ENCODE results near the gene HSPB8. TPM values are rescaled to one million over a fixed set of nuclear protein-coding genes. Genes with fewer than 3 reads are reported as not detected.

HSPB8 gene
- polyA plus RNA-seq, 2 donors = 87.9 to 155 TPM

DNA sequence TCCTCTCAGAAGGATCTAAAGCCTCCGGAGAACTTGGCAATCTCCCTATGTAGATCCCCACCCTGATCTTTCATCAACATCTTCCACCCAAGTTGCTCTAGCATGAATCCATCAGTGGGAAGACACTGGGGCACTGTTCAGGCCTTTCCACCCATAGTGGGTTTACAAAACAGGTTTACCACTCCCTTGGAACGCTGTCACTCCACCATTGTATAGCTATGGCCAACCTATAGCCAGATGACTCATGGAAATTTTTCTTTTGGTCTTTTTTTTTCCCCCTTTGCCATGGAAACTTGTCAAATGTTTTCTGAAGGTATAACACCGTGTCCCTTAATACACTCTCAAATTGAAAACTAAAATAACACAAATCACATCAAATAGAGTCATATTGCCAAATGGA is 10.8 kb upstream of the HSPB8 start:
- no peak overlapping the region for H3K4me3 ChIP-seq (ENCODE audit: low read depth in 1 of 2, low read length in 2 of 2)

DNA sequence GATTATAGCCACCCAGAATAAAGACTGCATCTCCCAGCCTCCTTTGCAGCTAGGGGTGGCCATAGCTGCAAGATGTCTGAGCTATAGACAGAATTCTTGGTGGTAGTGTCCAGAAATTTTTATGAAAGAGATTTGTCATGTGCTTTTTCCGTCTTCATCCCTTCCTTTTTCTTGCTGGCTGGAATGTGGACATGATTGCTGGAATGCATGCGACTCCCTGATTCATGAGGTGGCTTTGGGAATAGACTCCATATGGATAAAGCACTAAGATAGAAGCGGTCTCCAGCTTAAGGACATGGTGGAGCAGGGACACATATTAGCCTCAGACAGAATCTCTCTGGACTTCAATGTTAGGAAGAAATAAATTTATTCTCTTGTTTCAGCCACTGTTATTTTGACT is 10.0 kb upstream of the HSPB8 start:
- H3K9me3 ChIP-seq (ENCODE audit: control insufficient read depth in 2 of 2, insufficient read depth in 1 of 2, low read depth in 1 of 2, low read length in 1 of 2) = no peaks in the 10 kb centered on the region
- no peaks in the 10 kb centered on the region for H3K27me3 ChIP-seq (ENCODE audit: control insufficient read depth in 1 of 2, insufficient read depth in 2 of 2, low read length in 2 of 2)
- no peaks in the 10 kb centered on the region for H3K36me3 ChIP-seq (ENCODE audit: control insufficient read depth in 2 of 2, insufficient read depth in 2 of 2, low read length in 1 of 2)
- peak overlapping the region; percentile 18 to 61 for H3K27ac ChIP-seq (ENCODE audit: low read depth in 2 of 2, low read length in 1 of 2)
- 79 to 84% methylated on average over 3 of the region's 3 CpGs for WGBS, 2 donors
- no peak overlapping the region for H3K4me3 ChIP-seq (ENCODE audit: low read depth in 1 of 2, low read length in 2 of 2)
- no peaks in the 10 kb centered on the region for H3K4me1 ChIP-seq (ENCODE audit: control insufficient read depth in 2 of 2, insufficient read depth in 2 of 2, low read length in 1 of 2)

More for the DNA sequence above, 10.8 kb upstream of the HSPB8 start:
- Histone ChIP-seq H3K27me3 (ENCODE audit: control insufficient read depth in 1 of 2, insufficient read depth in 2 of 2, low read length in 2 of 2) (no peaks in the 10 kb centered on the region), H3K36me3 (ENCODE audit: control insufficient read depth in 2 of 2, insufficient read depth in 2 of 2, low read length in 1 of 2) (no peaks in the 10 kb centered on the region), H3K27ac (ENCODE audit: low read depth in 2 of 2, low read length in 1 of 2) (peak overlapping the region; percentile 15 to 44), H3K9me3 (ENCODE audit: control insufficient read depth in 2 of 2, insufficient read depth in 1 of 2, low read depth in 1 of 2, low read length in 1 of 2) (no peaks in the 10 kb centered on the region), H3K4me1 (ENCODE audit: control insufficient read depth in 2 of 2, insufficient read depth in 2 of 2, low read length in 1 of 2) (no peaks in the 10 kb centered on the region)
- WGBS, 2 donors = 38 to 46% methylated on average over 3 of the region's 3 CpGs

DNA sequence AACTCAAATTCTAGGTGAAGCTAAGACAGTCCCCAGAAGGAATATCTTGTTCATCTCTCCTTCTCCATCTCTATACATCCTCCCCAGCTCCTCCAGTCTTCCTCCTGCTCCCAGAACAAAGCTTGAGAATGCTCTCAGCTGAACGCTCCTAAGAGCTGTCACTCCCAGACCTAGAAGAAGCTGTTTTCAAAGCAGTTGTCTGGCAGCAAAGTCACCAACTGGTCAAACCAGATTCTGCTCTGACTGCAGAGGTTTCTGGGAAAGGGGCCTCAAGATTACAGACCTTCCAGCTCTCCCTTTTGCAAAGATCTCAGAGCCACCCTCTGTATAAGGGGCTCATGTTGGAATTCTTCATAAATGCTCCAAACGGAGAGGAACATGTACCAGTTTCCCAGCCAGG is 9.6 kb upstream of the HSPB8 start:
- Histone ChIP-seq H3K9me3 (ENCODE audit: control insufficient read depth in 2 of 2, insufficient read depth in 1 of 2, low read depth in 1 of 2, low read length in 1 of 2) (no peaks in the 10 kb centered on the region), H3K27me3 (ENCODE audit: control insufficient read depth in 1 of 2, insufficient read depth in 2 of 2, low read length in 2 of 2) (no peaks in the 10 kb centered on the region), H3K4me1 (ENCODE audit: control insufficient read depth in 2 of 2, insufficient read depth in 2 of 2, low read length in 1 of 2) (no peaks in the 10 kb centered on the region), H3K27ac (ENCODE audit: low read depth in 2 of 2, low read length in 1 of 2) (peak overlapping the region; percentile 45 to 49), H3K4me3 (ENCODE audit: low read depth in 1 of 2, low read length in 2 of 2) (no peak overlapping the region), H3K36me3 (ENCODE audit: control insufficient read depth in 2 of 2, insufficient read depth in 2 of 2, low read length in 1 of 2) (no peaks in the 10 kb centered on the region)
- 39 to 41% methylated on average over 2 of the region's 2 CpGs for WGBS, 2 donors

DNA sequence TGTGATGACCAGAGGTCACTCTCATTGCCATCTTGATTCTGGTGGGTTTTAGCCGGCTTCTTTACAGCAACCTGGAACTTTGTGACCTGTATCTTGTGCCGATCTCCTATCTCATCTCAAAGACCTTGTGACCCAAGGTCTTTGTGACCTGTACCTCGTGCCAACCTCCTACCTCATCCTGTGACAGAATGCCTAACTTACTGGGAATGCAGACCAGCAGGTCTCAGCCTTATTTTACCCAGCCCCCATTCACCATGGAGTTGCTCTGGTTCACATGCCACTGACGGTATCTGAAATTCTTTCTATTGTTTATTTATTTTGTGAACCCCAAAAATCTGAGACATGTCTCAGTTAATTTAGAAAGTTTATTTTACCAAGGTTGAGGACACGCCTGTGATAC is 7.4 kb upstream of the HSPB8 start:
- no peak overlapping the region for H3K27ac ChIP-seq (ENCODE audit: low read depth in 2 of 2, low read length in 1 of 2)
- 70 to 71% methylated on average over 5 of the region's 5 CpGs for WGBS, 2 donors
- H3K27me3 ChIP-seq (ENCODE audit: control insufficient read depth in 1 of 2, insufficient read depth in 2 of 2, low read length in 2 of 2) = no peaks in the 10 kb centered on the region
- H3K9me3 ChIP-seq (ENCODE audit: control insufficient read depth in 2 of 2, insufficient read depth in 1 of 2, low read depth in 1 of 2, low read length in 1 of 2) = no peaks in the 10 kb centered on the region
- H3K36me3 ChIP-seq (ENCODE audit: control insufficient read depth in 2 of 2, insufficient read depth in 2 of 2, low read length in 1 of 2) = no peaks in the 10 kb centered on the region
- peaks cover 0 to 2% of the 10 kb centered on the region in 2 donors for H3K4me1 ChIP-seq (ENCODE audit: control insufficient read depth in 2 of 2, insufficient read depth in 2 of 2, low read length in 1 of 2)
- H3K4me3 ChIP-seq (ENCODE audit: low read depth in 1 of 2, low read length in 2 of 2) = no peak overlapping the region

DNA sequence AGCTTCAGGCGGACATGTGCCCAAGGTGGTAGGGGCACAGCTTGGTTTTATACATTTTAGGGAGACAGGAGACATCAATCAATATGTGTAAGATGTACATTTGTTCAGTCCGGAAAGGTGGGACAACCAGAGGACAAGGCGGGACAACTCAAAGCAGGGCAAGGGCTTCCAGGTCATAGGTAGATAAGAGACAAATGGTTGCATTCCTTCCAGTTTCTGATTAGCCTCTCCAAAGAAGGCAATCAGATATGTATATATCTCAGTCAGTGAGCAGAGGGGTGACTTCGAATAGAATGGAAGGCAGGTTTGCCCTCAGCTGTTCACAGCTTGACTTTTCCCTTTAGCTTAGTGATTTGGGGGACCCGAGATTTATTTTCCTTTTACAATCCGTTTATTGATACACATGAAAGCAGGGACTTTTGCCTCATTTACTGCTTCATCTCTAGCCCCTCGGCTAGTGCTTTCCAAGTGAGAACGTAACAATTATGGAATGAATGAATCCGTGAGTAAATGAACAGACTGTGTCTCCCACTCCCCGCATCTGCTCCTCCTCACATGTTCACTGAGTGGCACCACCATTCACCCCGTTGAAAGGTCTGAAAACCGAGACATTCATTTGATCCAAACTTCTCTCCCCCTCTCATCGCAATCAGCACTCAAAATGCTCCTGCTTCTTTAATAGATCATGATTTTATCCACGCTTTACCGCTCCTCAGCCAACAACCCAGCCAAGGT is 6.9 kb upstream of the HSPB8 start:
- Histone ChIP-seq H3K4me3 (ENCODE audit: low read depth in 1 of 2, low read length in 2 of 2) (no peak overlapping the region), H3K4me1 (ENCODE audit: control insufficient read depth in 2 of 2, insufficient read depth in 2 of 2, low read length in 1 of 2) (peaks cover 0 to 5% of the 10 kb centered on the region in 2 donors), H3K27ac (ENCODE audit: low read depth in 2 of 2, low read length in 1 of 2) (no peak overlapping the region), H3K9me3 (ENCODE audit: control insufficient read depth in 2 of 2, insufficient read depth in 1 of 2, low read depth in 1 of 2, low read length in 1 of 2) (no peaks in the 10 kb centered on the region), H3K27me3 (ENCODE audit: control insufficient read depth in 1 of 2, insufficient read depth in 2 of 2, low read length in 2 of 2) (no peaks in the 10 kb centered on the region), H3K36me3 (ENCODE audit: control insufficient read depth in 2 of 2, insufficient read depth in 2 of 2, low read length in 1 of 2) (no peaks in the 10 kb centered on the region)
- WGBS, 2 donors = 69 to 81% methylated on average over 15 of the region's 15 CpGs

DNA sequence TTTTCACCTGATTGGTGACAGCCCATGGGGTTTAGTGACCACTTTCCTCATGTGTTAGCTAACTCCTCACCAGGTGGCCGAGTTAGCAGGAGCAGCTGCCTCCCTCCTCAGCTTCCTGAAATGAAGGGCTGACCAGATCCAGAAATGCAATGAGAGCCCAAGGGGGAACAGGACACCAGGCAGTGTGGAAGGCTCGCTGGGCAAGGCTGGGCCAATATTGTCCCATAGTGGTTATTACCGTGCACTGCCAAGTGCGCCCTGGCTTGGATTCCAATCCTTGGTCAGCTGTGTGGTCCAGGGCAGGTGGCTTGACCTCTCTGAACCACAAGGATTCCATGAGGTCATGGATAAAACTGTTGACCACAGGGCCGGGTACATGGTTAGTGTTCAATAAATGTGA is 3.6 kb upstream of the HSPB8 start:
- no peaks in the 10 kb centered on the region for H3K36me3 ChIP-seq (ENCODE audit: control insufficient read depth in 2 of 2, insufficient read depth in 2 of 2, low read length in 1 of 2)
- H3K9me3 ChIP-seq (ENCODE audit: control insufficient read depth in 2 of 2, insufficient read depth in 1 of 2, low read depth in 1 of 2, low read length in 1 of 2) = no peaks in the 10 kb centered on the region
- peaks cover 0 to 11% of the 10 kb centered on the region in 2 donors for H3K4me1 ChIP-seq (ENCODE audit: control insufficient read depth in 2 of 2, insufficient read depth in 2 of 2, low read length in 1 of 2)
- WGBS, 2 donors = 76 to 84% methylated on average over 5 of the region's 5 CpGs
- no peak overlapping the region for H3K27ac ChIP-seq (ENCODE audit: low read depth in 2 of 2, low read length in 1 of 2)
- H3K4me3 ChIP-seq (ENCODE audit: low read depth in 1 of 2, low read length in 2 of 2) = no peak overlapping the region
- no peaks in the 10 kb centered on the region for H3K27me3 ChIP-seq (ENCODE audit: control insufficient read depth in 1 of 2, insufficient read depth in 2 of 2, low read length in 2 of 2)

DNA sequence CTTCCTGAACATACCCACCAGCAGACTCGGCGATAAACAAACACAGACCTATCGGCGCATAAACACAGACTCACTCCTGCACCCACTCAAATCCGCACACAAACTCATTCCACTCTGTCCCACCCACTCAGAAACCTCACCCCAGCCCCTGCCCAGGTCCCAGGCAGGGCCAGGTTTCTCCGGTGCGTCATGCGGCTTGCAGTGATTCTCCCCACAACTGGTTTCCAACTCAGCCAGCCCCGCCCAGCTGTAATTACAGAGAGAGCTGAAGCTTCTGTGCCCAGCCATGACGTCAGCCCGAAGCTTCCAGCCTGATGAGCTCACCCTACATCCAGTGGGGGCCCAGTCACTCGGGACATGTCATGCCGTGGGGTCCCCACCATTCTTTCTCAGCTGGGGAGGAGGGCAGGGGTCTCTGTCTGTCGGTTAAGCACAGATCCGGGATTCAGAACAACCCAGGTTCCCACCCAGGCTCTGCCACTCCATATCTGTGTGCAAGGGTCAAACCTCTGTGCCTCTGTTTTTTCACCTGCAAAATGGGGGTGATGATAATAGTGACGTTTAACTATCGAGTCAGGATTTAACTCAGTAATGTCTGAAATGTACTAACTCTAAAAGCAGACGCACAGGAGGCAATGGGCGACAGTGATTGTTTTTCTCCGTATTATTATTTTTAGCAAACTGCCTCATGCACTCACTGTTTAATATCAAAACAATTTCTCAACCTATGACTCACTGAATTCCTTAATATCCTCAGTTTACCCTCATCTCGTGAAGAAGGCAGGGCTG is 2.3 kb upstream of the HSPB8 start:
- Histone ChIP-seq H3K4me3 (ENCODE audit: low read depth in 1 of 2, low read length in 2 of 2) (peak overlapping the region; percentile 23 to 32), H3K27me3 (ENCODE audit: control insufficient read depth in 1 of 2, insufficient read depth in 2 of 2, low read length in 2 of 2) (no peaks in the 10 kb centered on the region), H3K9me3 (ENCODE audit: control insufficient read depth in 2 of 2, insufficient read depth in 1 of 2, low read depth in 1 of 2, low read length in 1 of 2) (no peaks in the 10 kb centered on the region), H3K4me1 (ENCODE audit: control insufficient read depth in 2 of 2, insufficient read depth in 2 of 2, low read length in 1 of 2) (peaks cover 0 to 11% of the 10 kb centered on the region in 2 donors), H3K27ac (ENCODE audit: low read depth in 2 of 2, low read length in 1 of 2) (peak overlapping the region; percentile 65 to 86), H3K36me3 (ENCODE audit: control insufficient read depth in 2 of 2, insufficient read depth in 2 of 2, low read length in 1 of 2) (no peaks in the 10 kb centered on the region)
- 24 to 34% methylated on average over 21 of the region's 21 CpGs for WGBS, 2 donors

DNA sequence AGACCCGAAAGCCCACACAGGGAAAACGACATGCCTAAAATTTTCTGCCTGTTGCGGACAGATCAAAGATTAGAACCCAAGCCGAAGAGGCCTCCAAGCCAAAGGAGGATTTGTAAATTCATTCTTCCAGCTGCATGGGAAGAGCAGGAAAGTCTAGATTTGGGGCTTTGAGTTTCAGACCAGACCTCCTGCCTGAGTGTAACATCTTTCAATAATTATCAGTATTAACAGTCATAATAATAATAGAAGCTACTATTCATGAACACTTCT is 1.7 kb upstream of the HSPB8 start:
- Histone ChIP-seq H3K9me3 (ENCODE audit: control insufficient read depth in 2 of 2, insufficient read depth in 1 of 2, low read depth in 1 of 2, low read length in 1 of 2) (no peaks in the 10 kb centered on the region), H3K4me3 (ENCODE audit: low read depth in 1 of 2, low read length in 2 of 2) (no peak overlapping the region), H3K27ac (ENCODE audit: low read depth in 2 of 2, low read length in 1 of 2) (peak overlapping the region; percentile 40 to 61), H3K36me3 (ENCODE audit: control insufficient read depth in 2 of 2, insufficient read depth in 2 of 2, low read length in 1 of 2) (no peaks in the 10 kb centered on the region), H3K27me3 (ENCODE audit: control insufficient read depth in 1 of 2, insufficient read depth in 2 of 2, low read length in 2 of 2) (no peaks in the 10 kb centered on the region), H3K4me1 (ENCODE audit: control insufficient read depth in 2 of 2, insufficient read depth in 2 of 2, low read length in 1 of 2) (peaks cover 0 to 11% of the 10 kb centered on the region in 2 donors)
- WGBS, 2 donors = 79 to 82% methylated on average over 4 of the region's 4 CpGs

DNA sequence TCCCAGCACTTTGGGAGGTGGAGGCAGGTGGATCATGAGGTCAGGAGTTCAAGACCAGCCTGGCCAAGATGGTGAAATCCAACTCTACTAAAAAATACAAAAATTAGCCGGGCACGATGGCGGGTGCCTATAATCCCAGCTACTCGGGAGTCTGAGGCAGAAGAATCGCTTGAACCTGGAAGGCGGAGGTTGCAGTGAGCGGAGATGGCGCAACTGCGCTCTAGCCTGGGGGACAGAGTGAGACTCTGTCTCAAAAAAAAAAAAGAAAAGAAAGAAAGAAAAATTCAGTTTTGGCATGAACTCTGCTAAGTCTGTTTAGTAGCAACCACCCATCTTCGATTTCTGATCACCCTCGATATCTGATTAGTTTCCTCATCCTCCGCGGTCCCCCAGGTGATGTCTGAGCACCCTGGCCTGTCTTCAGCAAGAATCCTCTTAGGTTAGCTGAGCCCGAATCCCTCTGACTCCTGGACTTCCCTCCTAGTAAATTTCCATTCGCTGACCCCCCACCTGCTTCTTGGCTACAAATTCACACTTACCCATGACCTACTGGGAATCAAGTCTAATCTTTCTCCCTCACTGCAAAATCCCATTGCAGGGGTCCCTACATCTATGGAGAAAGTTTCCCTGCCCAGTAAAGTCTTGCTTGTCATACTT is 879 bp upstream of the HSPB8 start:
- Histone ChIP-seq H3K27ac (ENCODE audit: low read depth in 2 of 2, low read length in 1 of 2) (peak overlapping the region; percentile 44 to 89), H3K9me3 (ENCODE audit: control insufficient read depth in 2 of 2, insufficient read depth in 1 of 2, low read depth in 1 of 2, low read length in 1 of 2) (no peaks in the 10 kb centered on the region), H3K36me3 (ENCODE audit: control insufficient read depth in 2 of 2, insufficient read depth in 2 of 2, low read length in 1 of 2) (no peaks in the 10 kb centered on the region), H3K4me3 (ENCODE audit: low read depth in 1 of 2, low read length in 2 of 2) (no peak overlapping the region), H3K27me3 (ENCODE audit: control insufficient read depth in 1 of 2, insufficient read depth in 2 of 2, low read length in 2 of 2) (no peaks in the 10 kb centered on the region), H3K4me1 (ENCODE audit: control insufficient read depth in 2 of 2, insufficient read depth in 2 of 2, low read length in 1 of 2) (peaks cover 0 to 11% of the 10 kb centered on the region in 2 donors)
- WGBS, 2 donors = 89 to 92% methylated on average over 15 of the region's 15 CpGs
